Activated T-helper 1 cell treated with anti-CD3 and anti-CD28 coated beads, Interleukin-12 subunit alpha, Interleukin-12 subunit beta, Interleukin-2, Interleukin-4 antibody, amounts not matched to agents 30 ng/mL and 10 ng/mL and 1 ng/mL, durations not matched to agents 14 hours and 24 hours and 36 hours (primary cell): ENCODE measurements around the gene CCDC69. TPM values are rescaled to one million over a fixed set of nuclear protein-coding genes. Genes with fewer than 3 reads are reported as not detected.
"Not testable (repeated sequence)": the region's sequence is repeated elsewhere in the genome, so short reads cannot be mapped to it uniquely, and the experiment has no call there.

Experiments used
- DNase-seq: peaks from one replicate; pipeline ENCODE4 v3.0.0; 2021; ENCODE audit warnings: low spot score
- H3K27ac Mint-ChIP-seq: one replicate; pipeline ENCODE4 v1.8.0; 2021; ENCODE audit warnings: mild to moderate bottlenecking, mixed read lengths
- H3K27me3 Mint-ChIP-seq: one replicate; pipeline ENCODE4 v1.8.0; 2022; ENCODE audit warnings: mild to moderate bottlenecking, moderate library complexity, mixed read lengths; ENCODE audit not compliant: insufficient read depth
- H3K36me3 Mint-ChIP-seq: one replicate; pipeline ENCODE4 v1.8.0; 2021; ENCODE audit warnings: low read depth, mixed read lengths
- H3K4me1 Mint-ChIP-seq: one replicate; pipeline ENCODE4 v1.8.0; 2021; ENCODE audit warnings: low read depth, mixed read lengths
- H3K4me3 Mint-ChIP-seq: one replicate; pipeline ENCODE4 v1.8.0; 2021; ENCODE audit warnings: mild to moderate bottlenecking, moderate library complexity, mixed read lengths
- H3K9me3 Mint-ChIP-seq: one replicate; pipeline ENCODE4 v1.8.0; 2021; ENCODE audit warnings: mixed read lengths
- intact Hi-C: fragments of 100-400 bp; cut with micrococcal nuclease; formaldehyde crosslinking; loops from one replicate; pipeline ENCODE4 v1.15.1; 2024
- total RNA-seq: library from RNA; stranded (reverse); gene quantifications from 2 replicates; pipeline ENCODE4 v1.2.3, GENCODE V29; 2022

Gene CCDC69
- total RNA-seq, 1 donor from 2014 or later, result 25.4 TPM

GRCh38 chr5:151240924-151241635, 17.2 kb upstream of the CCDC69 start:
- no peak for DNase-seq
- intact Hi-C loops, result no loop called here
- Mint-ChIP-seq H3K27ac (no peak overlapping the region), H3K4me1 (peaks cover 40% of the 10 kb centered on the region), H3K27me3 (no peaks in the 10 kb centered on the region), H3K4me3 (no peak overlapping the region), H3K36me3 (peaks cover 7% of the 10 kb centered on the region), H3K9me3 (no peaks in the 10 kb centered on the region)

GRCh38 chr5:151240268-151240835, 16.5 kb upstream of the CCDC69 start:
- H3K4me3 Mint-ChIP-seq, H3K36me3 Mint-ChIP-seq, H3K27me3 Mint-ChIP-seq, H3K9me3 Mint-ChIP-seq, intact Hi-C loops, DNase-seq, H3K27ac Mint-ChIP-seq: not testable (repeated sequence)
- H3K4me1 Mint-ChIP-seq, result peaks cover 33% of the 10 kb centered on the region

GRCh38 chr5:151239237-151239861, 15.5 kb upstream of the CCDC69 start:
- Mint-ChIP-seq H3K9me3 (no peaks in the 10 kb centered on the region), H3K4me3 (no peak overlapping the region), H3K36me3 (peaks cover 9% of the 10 kb centered on the region), H3K27ac (no peak overlapping the region), H3K4me1 (peaks cover 41% of the 10 kb centered on the region), H3K27me3 (no peaks in the 10 kb centered on the region)
- no peak for DNase-seq
- intact Hi-C loops, result loop anchor here (1.0 to 5.0 kb wide), 4 partner anchors 15 to 113 kb away; partner anchors contain the start of gene CCDC69

- Mint-ChIP-seq H3K4me1 (peaks cover 35% of the 10 kb centered on the region), H3K36me3 (peaks cover 5% of the 10 kb centered on the region), H3K27me3 (no peaks in the 10 kb centered on the region), H3K9me3 (no peaks in the 10 kb centered on the region), H3K27ac (no peak overlapping the region), H3K4me3 (no peak overlapping the region)
- no peak for DNase-seq
- intact Hi-C loops, result loop anchor here (5.0 kb wide), 1 partner anchor 79 kb away; no protein-coding TSS in a partner anchor
Observed at GRCh38 chr5:151238303-151238741, 14.4 kb upstream of the CCDC69 start.

- Mint-ChIP-seq H3K9me3 (no peaks in the 10 kb centered on the region), H3K27me3 (no peaks in the 10 kb centered on the region), H3K27ac (no peak overlapping the region), H3K36me3 (peaks cover 7% of the 10 kb centered on the region), H3K4me3 (no peak overlapping the region), H3K4me1 (peaks cover 30% of the 10 kb centered on the region)
- intact Hi-C loops, result loop anchor here (5.0 kb wide), 1 partner anchor 80 kb away; no protein-coding TSS in a partner anchor
- DNase-seq, result no peak
Observed at GRCh38 chr5:151237685-151238084, 13.8 kb upstream of the CCDC69 start.

GRCh38 chr5:151236888-151237287, 13.0 kb upstream of the CCDC69 start:
- DNase-seq, result no peak
- H3K27me3 Mint-ChIP-seq, result no peaks in the 10 kb centered on the region
- no peak overlapping the region for H3K4me3 Mint-ChIP-seq
- peaks cover 7% of the 10 kb centered on the region for H3K36me3 Mint-ChIP-seq
- no peaks in the 10 kb centered on the region for H3K9me3 Mint-ChIP-seq
- no peak overlapping the region for H3K27ac Mint-ChIP-seq
- H3K4me1 Mint-ChIP-seq, result peaks cover 30% of the 10 kb centered on the region
- intact Hi-C loops, result loop anchor here (5.0 kb wide), 1 partner anchor 80 kb away; no protein-coding TSS in a partner anchor

GRCh38 chr5:151235239-151235571, 11.3 kb upstream of the CCDC69 start:
- not testable (repeated sequence) for DNase-seq, H3K4me3 Mint-ChIP-seq, H3K9me3 Mint-ChIP-seq, H3K36me3 Mint-ChIP-seq, H3K27ac Mint-ChIP-seq, H3K27me3 Mint-ChIP-seq
- H3K4me1 Mint-ChIP-seq, result peaks cover 18% of the 10 kb centered on the region
- intact Hi-C loops, result loop anchor here (5.0 kb wide), 1 partner anchor 82 kb away; no protein-coding TSS in a partner anchor

GRCh38 chr5:151234476-151235238, 10.8 kb upstream of the CCDC69 start:
- intact Hi-C loops, result loop anchor here (1.0 to 5.0 kb wide), 2 partner anchors 11 to 83 kb away; no protein-coding TSS in a partner anchor
- no peak for DNase-seq
- no peaks in the 10 kb centered on the region for H3K9me3 Mint-ChIP-seq
- H3K27me3 Mint-ChIP-seq, result no peaks in the 10 kb centered on the region
- H3K4me3 Mint-ChIP-seq, result no peak overlapping the region
- peaks cover 7% of the 10 kb centered on the region for H3K36me3 Mint-ChIP-seq
- no peak overlapping the region for H3K27ac Mint-ChIP-seq
- H3K4me1 Mint-ChIP-seq, result peaks cover 18% of the 10 kb centered on the region

GRCh38 chr5:151233616-151234085, 9.8 kb upstream of the CCDC69 start:
- Mint-ChIP-seq H3K4me1 (peaks cover 13% of the 10 kb centered on the region), H3K9me3 (no peaks in the 10 kb centered on the region), H3K36me3 (peaks cover 7% of the 10 kb centered on the region), H3K27ac (no peak overlapping the region), H3K4me3 (no peak overlapping the region), H3K27me3 (no peaks in the 10 kb centered on the region)
- no peak for DNase-seq
- intact Hi-C loops, result loop anchor here (1.0 kb wide), 1 partner anchor 10 kb away; no protein-coding TSS in a partner anchor

GRCh38 chr5:151231359-151231758, 7.5 kb upstream of the CCDC69 start:
- DNase-seq, result no peak
- Mint-ChIP-seq H3K36me3 (peaks cover 10% of the 10 kb centered on the region), H3K27me3 (no peaks in the 10 kb centered on the region), H3K4me3 (no peak overlapping the region), H3K9me3 (no peaks in the 10 kb centered on the region), H3K4me1 (peaks cover 13% of the 10 kb centered on the region), H3K27ac (no peak overlapping the region)
- intact Hi-C loops, result no loop called here

GRCh38 chr5:151230048-151230680, 6.3 kb upstream of the CCDC69 start:
- no peak overlapping the region for H3K27ac Mint-ChIP-seq
- DNase-seq, result no peak
- peaks cover 10% of the 10 kb centered on the region for H3K36me3 Mint-ChIP-seq
- peaks cover 12% of the 10 kb centered on the region for H3K4me1 Mint-ChIP-seq
- intact Hi-C loops, result no loop called here
- H3K9me3 Mint-ChIP-seq, result no peaks in the 10 kb centered on the region
- H3K4me3 Mint-ChIP-seq, result no peak overlapping the region
- H3K27me3 Mint-ChIP-seq, result no peaks in the 10 kb centered on the region

- Mint-ChIP-seq H3K4me3 (no peak overlapping the region), H3K36me3 (peaks cover 4% of the 10 kb centered on the region), H3K4me1 (peaks cover 7% of the 10 kb centered on the region), H3K9me3 (no peaks in the 10 kb centered on the region), H3K27ac (no peak overlapping the region), H3K27me3 (no peaks in the 10 kb centered on the region)
- intact Hi-C loops, result no loop called here
- DNase-seq, result no peak
Observed at GRCh38 chr5:151228986-151229385, 5.1 kb upstream of the CCDC69 start.
